HG02981 (cell line): ENCODE results near the gene NOX5.

Experiments used
- ATAC-seq: cut with Tn5 transposase; IDR thresholded peaks from one replicate; pipeline ENCODE4 v1.9.1; 2021; ENCODE audit warnings: mild to moderate bottlenecking, moderate library complexity; ENCODE audit not compliant: unreplicated experiment

NOX5 gene

GRCh38 chr15:69078638-69079037 lies 64.1 kb downstream of the NOX5 start:
- ATAC-seq: no peak

GRCh38 chr15:69080295-69081248 lies 66.1 kb downstream of the NOX5 start:
- ATAC-seq: no peak

GRCh38 chr15:69081310-69082004 lies 67.0 kb downstream of the NOX5 start:
- no peak for ATAC-seq

GRCh38 chr15:69082021-69082502 lies 67.6 kb downstream of the NOX5 start:
- ATAC-seq: no peak

- no peak for ATAC-seq
These were observed 68.1 kb downstream of the NOX5 start for GRCh38 chr15:69082554-69082953.

- no peak for ATAC-seq
These were observed 70.0 kb downstream of the NOX5 start for GRCh38 chr15:69084404-69085030.

- no peak for ATAC-seq
These were observed 71.0 kb downstream of the NOX5 start for GRCh38 chr15:69085325-69086081.

- ATAC-seq: no peak
These were observed 72.1 kb downstream of the NOX5 start for GRCh38 chr15:69086427-69087204.

- ATAC-seq: no peak
These were observed 73.0 kb downstream of the NOX5 start for GRCh38 chr15:69087366-69087976.

GRCh38 chr15:69088300-69088965 lies 73.9 kb downstream of the NOX5 start:
- ATAC-seq: no peak

- ATAC-seq: no peak
These were observed 74.8 kb downstream of the NOX5 start for GRCh38 chr15:69089258-69089657.

GRCh38 chr15:69090197-69090948 lies 75.9 kb downstream of the NOX5 start:
- no peak for ATAC-seq

- ATAC-seq: no peak
These were observed 77.2 kb downstream of the NOX5 start for GRCh38 chr15:69091654-69092053.

GRCh38 chr15:69092159-69092558 lies 77.7 kb downstream of the NOX5 start:
- ATAC-seq: no peak

GRCh38 chr15:69093127-69093526 lies 78.6 kb downstream of the NOX5 start:
- no peak for ATAC-seq

- ATAC-seq: no peak
These were observed 79.1 kb downstream of the NOX5 start for GRCh38 chr15:69093614-69094013.

- no peak for ATAC-seq
These were observed 79.8 kb downstream of the NOX5 start for GRCh38 chr15:69094124-69094921.
